Astrocyte (in vitro differentiated cells and primary cell): ENCODE results near the gene IDE.

Source experiments
- CTCF ChIP-seq: IDR thresholded peaks from 2 replicates; pipeline ENCODE4 v1.5.1; 2011; ENCODE audit warnings: low read depth, mild to moderate bottlenecking, inconsistent platforms, low read length, moderate library complexity; ENCODE audit not compliant: insufficient read depth
- EZH2 ChIP-seq: IDR thresholded peaks from 2 replicates; pipeline ENCODE4 v1.6.1; 2012; ENCODE audit warnings: mild to moderate bottlenecking, low read length, inconsistent platforms; ENCODE audit not compliant: insufficient read depth

- TF ChIP-seq CTCF (no peak), EZH2 (no peak)
Measured at GRCh38 chr10:92413011-92413410, 160.9 kb downstream of the IDE start.
